SKM-1 treated with dmso at 0.1 percent for 144 hours (cell line): ENCODE results near the gene CDC37L1.
"Not testable (repeated sequence)": the region's sequence is repeated elsewhere in the genome, so short reads cannot be mapped to it uniquely, and the experiment has no call there.

Source experiments
- DNase-seq: peaks from one replicate; lab custom pipeline; 2025; ENCODE audit not compliant: unreplicated experiment; lab: John Stamatoyannopoulos, UW

The CDC37L1 gene

GRCh38 chr9:4748612-4749011 lies 69.2 kb downstream of the CDC37L1 start:
- no peak for DNase-seq

GRCh38 chr9:4750023-4750673 lies 70.8 kb downstream of the CDC37L1 start:
- DNase-seq = no peak

GRCh38 chr9:4754530-4754929 lies 75.2 kb downstream of the CDC37L1 start:
- not testable (repeated sequence) for DNase-seq

- DNase-seq = no peak
These were observed 75.7 kb downstream of the CDC37L1 start for GRCh38 chr9:4755026-4755609.

- no peak for DNase-seq
These were observed 77.1 kb downstream of the CDC37L1 start for GRCh38 chr9:4756420-4756819.
